VCaP (cell line): ENCODE results near the gene USP25.

Experiments
- H3K27ac ChIP-seq: fragments of 450-650 bp; 2 replicates; pipeline ENCODE4 v1.5.1; 2017
- CTCF ChIP-seq: fragments of 450-650 bp; conservative IDR thresholded peaks from 2 replicates; pipeline ENCODE4 v1.5.1; 2017; ENCODE audit warnings: mild to moderate bottlenecking, moderate library complexity

Gene USP25

DNA sequence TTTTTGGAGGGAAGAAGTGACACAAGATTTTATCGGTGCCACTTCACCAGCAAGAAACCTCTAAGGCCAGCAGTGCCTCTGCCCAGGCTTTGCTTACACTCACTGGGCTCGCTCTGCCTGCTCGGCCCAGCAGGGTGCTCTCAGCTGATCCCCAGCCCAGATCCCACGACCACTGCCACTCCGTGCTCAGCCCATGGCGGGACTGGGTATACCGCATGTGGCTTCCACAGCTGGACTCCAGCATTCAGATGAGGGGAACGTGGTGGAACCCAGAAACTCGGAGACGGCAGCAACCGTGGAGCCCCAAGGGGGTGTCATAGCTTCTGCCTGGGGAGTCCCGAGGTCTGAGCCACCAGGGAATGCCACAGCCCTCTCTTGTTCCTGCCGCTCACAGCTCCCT lies 12.9 kb downstream of the USP25 start:
- TF ChIP-seq CTCF: no peak
- H3K27ac ChIP-seq: no peak overlapping the region

DNA sequence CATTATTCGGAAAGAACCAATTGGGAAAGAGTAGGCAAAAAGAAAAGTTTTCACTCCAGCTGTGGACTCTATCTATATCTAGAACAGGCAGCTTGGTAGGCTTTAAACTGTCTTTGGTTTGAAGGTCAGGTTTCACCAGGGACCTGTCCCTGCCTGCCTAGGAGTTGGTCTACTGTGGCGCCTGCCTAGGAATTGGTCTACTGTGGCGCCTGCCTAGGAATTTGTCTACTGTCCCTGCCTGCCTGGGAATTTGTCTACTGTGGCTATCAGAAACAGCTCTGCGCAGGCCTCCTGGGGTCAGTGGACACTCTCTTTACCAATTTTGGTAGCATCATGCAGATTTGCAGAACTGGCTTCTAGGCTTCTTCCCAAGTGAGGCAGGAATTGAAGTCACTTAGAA lies 13.8 kb downstream of the USP25 start:
- TF ChIP-seq CTCF: no peak
- H3K27ac ChIP-seq: no peak overlapping the region

GRCh38 chr21:15744926-15745325 lies 15.1 kb downstream of the USP25 start:
- no peak overlapping the region for H3K27ac ChIP-seq
- TF ChIP-seq CTCF: no peak

DNA sequence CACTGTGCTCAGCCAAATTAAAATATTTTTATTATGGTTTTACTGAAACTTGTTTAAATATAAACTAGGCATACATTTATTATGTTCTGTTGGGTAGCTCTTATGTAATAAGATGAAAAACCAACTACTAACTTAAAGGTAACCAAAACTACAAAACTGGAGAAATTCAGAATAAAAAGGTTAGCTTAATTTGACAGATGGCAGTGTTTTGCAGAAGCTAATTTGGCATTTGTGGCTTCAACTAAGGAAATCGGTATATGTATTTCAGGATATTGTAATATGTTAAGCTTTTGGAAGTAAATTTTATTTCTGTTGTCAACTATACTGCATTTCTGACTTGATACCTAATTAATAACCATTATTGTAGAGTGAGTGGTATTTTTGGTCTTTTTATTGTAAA lies 18.8 kb downstream of the USP25 start:
- TF ChIP-seq CTCF: no peak
- H3K27ac ChIP-seq: peak overlapping the region; percentile 23

GRCh38 chr21:15749082-15749860 lies 19.5 kb downstream of the USP25 start:
- H3K27ac ChIP-seq: peak overlapping the region; percentile 23
- TF ChIP-seq CTCF: no peak

GRCh38 chr21:15749861-15750159 lies 20.0 kb downstream of the USP25 start:
- TF ChIP-seq CTCF: no peak
- H3K27ac ChIP-seq: peak overlapping the region; percentile 23

GRCh38 chr21:15751037-15751436 lies 21.3 kb downstream of the USP25 start:
- TF ChIP-seq CTCF: no peak
- H3K27ac ChIP-seq: peak overlapping the region; percentile 11
